HG02973 (cell line): ENCODE data around the gene WDR90.
"Not testable (repeated sequence)": the region's sequence is repeated elsewhere in the genome, so short reads cannot be mapped to it uniquely, and the experiment has no call there.

Experiments
- ATAC-seq: cut with Tn5 transposase; IDR thresholded peaks from one replicate; pipeline ENCODE4 v1.9.1; 2021; ENCODE audit warnings: moderate library complexity; ENCODE audit not compliant: unreplicated experiment

Gene WDR90

GRCh38 chr16:704552-705380 is 55.6 kb downstream of the WDR90 start:
- ATAC-seq = no peak

GRCh38 chr16:705431-706188 is 56.4 kb downstream of the WDR90 start, which contains the start of gene FBXL16:
Gene FBXL16, minus strand, starts transcription at chr16:705801. Its CDS starts 8,396 bp downstream, at chr16:697405.
- no peak for ATAC-seq

GRCh38 chr16:706189-707061 is 57.3 kb downstream of the WDR90 start:
- no peak for ATAC-seq

- no peak for ATAC-seq
Observed at GRCh38 chr16:707062-707538, 57.9 kb downstream of the WDR90 start.

GRCh38 chr16:708019-708418 is 58.9 kb downstream of the WDR90 start:
- no peak for ATAC-seq

GRCh38 chr16:708959-709358 is 59.8 kb downstream of the WDR90 start:
- ATAC-seq = no peak

- no peak for ATAC-seq
Observed at GRCh38 chr16:709566-710499, 60.7 kb downstream of the WDR90 start.

GRCh38 chr16:710500-711075 is 61.4 kb downstream of the WDR90 start:
- no peak for ATAC-seq

GRCh38 chr16:711084-711483 is 61.9 kb downstream of the WDR90 start:
- ATAC-seq = no peak

GRCh38 chr16:711548-712320 is 62.6 kb downstream of the WDR90 start:
- no peak for ATAC-seq

GRCh38 chr16:712740-713250 is 63.6 kb downstream of the WDR90 start:
- ATAC-seq = not testable (repeated sequence)

- no peak for ATAC-seq
Observed at GRCh38 chr16:714079-714478, 64.9 kb downstream of the WDR90 start.

GRCh38 chr16:714558-715476 is 65.7 kb downstream of the WDR90 start, which contains the start of gene METRN:
Gene METRN, plus strand, starts transcription at chr16:715118. Its CDS starts 172 bp downstream, at chr16:715290.
- ATAC-seq = peak; percentile 63

GRCh38 chr16:715477-716199 is 66.5 kb downstream of the WDR90 start:
- ATAC-seq = no peak

- no peak for ATAC-seq
Observed at GRCh38 chr16:716200-716568, 67.0 kb downstream of the WDR90 start.

GRCh38 chr16:716768-717325 is 67.7 kb downstream of the WDR90 start:
- ATAC-seq = no peak
